NCI-H1930 (cell line): ENCODE measurements around the gene EXT2.

Source experiments
- DNase-seq, 2 experiments: peaks; one replicate each; lab custom pipeline; 2025; lab: John Stamatoyannopoulos, UW

The EXT2 gene

DNA sequence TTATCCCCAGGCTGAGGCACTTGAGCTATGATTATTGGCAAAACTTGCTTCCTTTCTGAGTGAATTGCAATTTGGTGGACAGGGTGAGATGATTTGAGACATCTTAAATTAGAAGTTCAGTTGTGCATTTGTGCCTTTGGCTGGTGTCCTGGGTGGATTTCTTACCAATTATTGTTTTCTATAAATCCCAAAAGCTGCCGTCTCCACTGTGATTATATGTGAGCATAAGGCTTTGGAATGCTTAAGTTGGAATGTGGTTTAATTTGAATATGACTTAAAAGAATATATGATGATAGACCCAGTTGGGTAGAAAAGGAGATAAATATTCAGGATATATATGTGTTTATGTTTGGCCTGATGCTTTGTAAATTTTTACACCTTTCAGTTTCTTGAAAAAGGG is 70.0 kb downstream of the EXT2 start:
- no peak for DNase-seq

DNA sequence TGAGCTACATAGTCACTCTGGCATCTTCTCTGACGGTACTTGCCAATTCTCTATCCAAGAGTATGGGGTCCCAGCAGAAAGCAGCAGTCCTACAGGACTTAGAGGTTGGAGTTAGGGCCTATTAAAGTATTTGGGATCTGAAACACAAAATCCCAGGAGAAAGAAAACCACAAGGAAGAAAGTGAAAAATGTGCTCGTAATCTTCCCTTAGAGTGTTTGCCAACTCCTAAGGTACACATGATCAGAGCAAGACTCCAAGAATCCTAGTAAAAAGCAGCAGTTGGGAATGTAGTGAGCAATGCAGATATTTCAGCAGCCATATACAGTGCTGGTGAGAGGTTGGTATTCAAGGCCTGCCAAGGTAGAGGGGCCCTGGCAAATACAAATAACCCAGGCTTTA is 71.6 kb downstream of the EXT2 start:
- DNase-seq: no peak

DNA sequence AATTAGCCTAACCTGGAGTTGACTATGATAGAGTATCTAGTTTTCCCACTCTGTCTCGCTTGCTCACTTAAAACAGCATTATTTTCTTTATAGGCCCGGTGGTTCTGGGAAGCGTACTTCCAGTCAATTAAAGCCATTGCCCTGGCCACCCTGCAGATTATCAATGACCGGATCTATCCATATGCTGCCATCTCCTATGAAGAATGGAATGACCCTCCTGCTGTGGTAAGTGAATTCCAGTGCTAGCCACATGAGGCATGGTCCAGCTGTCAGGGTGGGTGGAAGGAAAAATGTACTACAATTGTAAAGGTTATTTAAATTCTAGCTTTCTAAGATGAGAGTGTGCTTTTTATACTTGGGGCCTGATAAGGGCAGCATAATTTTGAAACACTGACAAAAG is 76.0 kb downstream of the EXT2 start:
- no peak for DNase-seq

- DNase-seq: no peak
Observed at GRCh38 chr11:44172966-44173365, 77.5 kb downstream of the EXT2 start.

GRCh38 chr11:44174842-44175241 is 79.4 kb downstream of the EXT2 start:
- no peak for DNase-seq

GRCh38 chr11:44176546-44177213 is 81.2 kb downstream of the EXT2 start:
- no peak for DNase-seq

DNA sequence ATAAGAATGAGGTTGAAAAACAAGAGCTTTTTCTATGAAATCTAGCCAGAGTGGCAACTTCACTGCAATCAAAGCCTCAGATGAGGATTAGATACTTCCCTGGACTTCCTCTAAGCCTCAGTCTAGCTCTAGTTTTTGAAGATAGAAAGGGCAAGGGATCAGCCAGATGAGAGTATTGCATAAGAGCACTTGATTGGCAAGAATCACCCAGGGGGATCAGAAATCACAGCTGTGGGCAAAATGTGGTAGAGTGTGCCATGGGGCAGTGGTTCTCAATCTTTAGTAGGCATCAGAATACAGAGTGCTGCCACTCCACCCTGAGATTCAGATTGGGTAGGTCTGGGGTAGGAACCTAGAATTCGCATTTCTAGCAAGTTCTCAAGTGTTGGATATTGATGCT is 82.4 kb downstream of the EXT2 start:
- no peak for DNase-seq

GRCh38 chr11:44178381-44178780 is 82.9 kb downstream of the EXT2 start:
- no peak for DNase-seq

- DNase-seq: no peak
Observed at GRCh38 chr11:44179173-44179572, 83.7 kb downstream of the EXT2 start.

DNA sequence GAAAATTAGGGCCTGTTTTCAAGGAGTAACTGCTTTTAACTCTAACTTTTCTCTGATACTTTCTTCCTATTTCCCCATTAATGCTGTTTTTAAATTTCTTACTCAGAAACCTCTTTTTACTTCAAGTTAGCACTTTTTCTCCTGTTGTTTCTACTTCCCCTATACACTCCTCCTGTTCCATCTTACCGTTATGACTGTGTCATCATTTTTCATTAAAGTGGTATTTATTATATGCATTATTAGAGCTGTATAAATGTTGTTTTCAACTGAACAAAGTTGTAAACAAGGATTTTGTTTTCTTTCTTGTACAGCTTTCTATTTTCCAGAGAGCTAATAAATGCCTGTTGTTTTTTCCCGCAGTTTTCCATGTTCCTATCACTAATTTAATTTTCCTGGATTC is 84.6 kb downstream of the EXT2 start:
- DNase-seq: no peak

DNA sequence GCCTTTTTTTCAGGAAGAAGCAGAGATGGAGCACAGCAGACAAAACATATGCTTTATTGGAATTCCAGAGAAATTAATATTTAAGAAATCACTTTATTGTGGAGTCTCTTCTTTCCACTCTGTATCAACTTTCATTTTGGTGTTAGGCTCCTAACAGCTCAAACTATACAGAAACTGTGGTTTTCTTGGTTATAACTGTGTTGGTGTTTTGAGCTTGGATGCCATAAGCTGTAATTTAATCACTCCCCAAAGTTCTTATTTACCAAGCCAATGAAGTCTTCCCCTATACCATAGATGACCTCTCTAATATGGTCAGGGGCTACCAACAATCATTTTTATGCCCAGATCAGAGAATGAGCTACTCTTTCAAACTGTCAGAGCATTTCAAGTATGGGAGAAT is 90.0 kb downstream of the EXT2 start:
- DNase-seq: no peak

- no peak for DNase-seq
Observed at GRCh38 chr11:44186321-44186930, 90.9 kb downstream of the EXT2 start.

GRCh38 chr11:44188643-44189042 is 93.2 kb downstream of the EXT2 start:
- no peak for DNase-seq

- DNase-seq: no peak
Observed at GRCh38 chr11:44189986-44190882, 94.8 kb downstream of the EXT2 start.

- no peak for DNase-seq
Observed at GRCh38 chr11:44190883-44191230, 95.4 kb downstream of the EXT2 start.

DNA sequence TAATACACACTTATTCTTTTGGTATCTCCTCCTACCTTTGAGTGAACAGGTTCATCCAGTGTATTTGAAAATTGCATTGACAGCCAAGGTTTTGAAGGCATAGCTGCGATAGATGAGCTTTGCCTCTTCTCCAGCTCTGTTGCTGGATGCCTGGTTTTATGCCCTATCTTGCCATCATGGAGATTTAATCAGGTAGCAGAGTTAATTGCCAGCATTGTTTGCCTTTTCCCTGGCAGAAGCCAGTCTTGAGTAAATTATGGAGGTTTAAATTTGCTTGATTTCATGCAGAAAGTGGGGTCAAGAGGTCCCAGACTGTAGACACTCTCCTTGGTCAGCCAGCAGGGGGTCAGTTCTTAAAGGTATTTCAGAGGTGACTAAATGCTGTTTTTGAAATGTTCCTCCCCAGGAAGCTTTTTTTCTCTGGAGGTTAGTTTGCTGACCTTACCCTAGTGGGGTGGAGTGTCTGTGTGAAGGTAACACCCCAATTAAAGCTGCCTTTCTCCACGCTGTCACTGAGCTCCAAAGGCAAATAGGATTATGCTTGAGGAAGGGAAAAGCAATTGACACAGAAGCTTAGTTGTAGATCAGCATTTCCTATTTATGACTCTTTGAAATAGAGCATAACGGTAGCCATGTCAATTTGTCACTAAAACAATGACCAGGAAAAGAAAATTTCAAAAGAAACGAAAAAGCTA is 96.0 kb downstream of the EXT2 start:
- DNase-seq: no peak

- DNase-seq: no peak
Observed at GRCh38 chr11:44192017-44192385, 96.5 kb downstream of the EXT2 start.

DNA sequence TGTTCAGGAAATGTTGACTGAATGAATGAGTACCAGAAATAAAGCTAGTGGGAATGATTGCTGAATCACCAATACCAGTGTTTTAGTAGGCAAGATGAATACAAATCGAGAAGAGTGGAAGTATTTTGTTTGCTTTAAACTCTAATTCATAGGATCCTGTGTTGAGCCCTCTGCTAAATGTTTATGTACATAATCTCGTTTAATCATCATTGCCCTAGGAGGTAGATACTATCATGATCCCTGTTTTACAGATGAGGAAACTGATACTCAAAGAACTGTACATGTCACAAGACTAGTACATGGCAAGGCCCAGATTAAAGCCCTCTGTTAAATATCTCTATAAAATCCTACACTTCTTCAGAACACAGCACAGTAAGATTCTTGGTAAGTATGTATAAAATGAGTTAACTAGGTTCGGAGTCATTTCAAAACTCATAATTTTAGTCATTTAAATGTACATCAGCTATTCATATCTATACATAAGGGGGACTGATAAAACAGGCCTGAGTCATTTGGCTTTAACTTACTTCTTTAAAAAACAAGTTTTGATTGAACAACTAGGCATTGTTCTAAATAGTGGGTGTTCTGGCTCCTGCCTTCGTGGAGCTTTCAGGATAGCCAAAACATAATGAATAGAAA is 97.1 kb downstream of the EXT2 start:
- no peak for DNase-seq

- DNase-seq: no peak
Observed at GRCh38 chr11:44193856-44194255, 98.4 kb downstream of the EXT2 start.

- no peak for DNase-seq
Observed at GRCh38 chr11:44198146-44198724, 102.8 kb downstream of the EXT2 start.

DNA sequence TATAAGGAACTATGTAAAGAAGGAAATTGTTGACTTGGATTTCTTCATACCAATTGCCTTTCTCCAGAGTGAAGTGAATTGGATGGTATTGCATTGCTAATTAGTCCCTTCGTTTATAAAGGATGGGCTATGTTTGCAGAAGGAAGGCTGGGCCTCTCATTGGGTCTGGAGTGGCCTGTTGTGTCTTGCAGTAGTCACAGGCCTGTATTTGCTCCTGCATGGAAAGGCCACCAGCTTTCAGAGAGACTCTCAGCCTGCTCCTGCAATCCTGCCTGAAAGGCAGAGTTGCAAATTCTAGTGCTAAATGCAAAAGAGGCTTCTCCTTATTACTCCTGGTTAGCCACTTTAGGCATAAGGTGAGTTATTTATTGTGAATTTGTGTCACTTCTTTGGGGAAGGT is 103.8 kb downstream of the EXT2 start:
- no peak for DNase-seq

- no peak for DNase-seq
Observed at GRCh38 chr11:44199816-44200215, 104.3 kb downstream of the EXT2 start.
